Adrenal gland (tissue), 12 donors: ENCODE data around the gene FAT1. TPM values are rescaled to one million over a fixed set of nuclear protein-coding genes. Genes with fewer than 3 reads are reported as not detected.

Experiments
- DNase-seq, 7 donors: peaks; one replicate each; pipeline ENCODE4 v3.0.0-alpha.2; 2019 to 2020
- H3K27ac ChIP-seq, 5 donors: fragments of 200-600 bp; sonication (generic) in 4 of 5; 1 replicate in 3 of 5; 2 replicates in 2 of 5; pipeline versions ENCODE4 v1.5.1 to v1.8.0; 2016 to 2020; ENCODE audit warnings: mild to moderate bottlenecking in 1 of 5
- H3K27me3 ChIP-seq: fragments of 200-600 bp; 2 replicates; pipeline ENCODE4 v1.8.0; 2021
- H3K36me3 ChIP-seq, 2 donors: fragments of 200-600 bp; replicated peaks in 1 of 2; 1 replicate in 1 of 2; 2 replicates in 1 of 2; pipeline versions ENCODE4 v1.5.1 to v1.8.0; 2018 to 2022
- H3K4me1 ChIP-seq, 2 donors: fragments of 200-600 bp; replicated peaks in 1 of 2; 1 replicate in 1 of 2; 2 replicates in 1 of 2; pipeline versions ENCODE4 v1.5.1 to v1.8.0; 2018 to 2021
- H3K4me3 ChIP-seq, 4 donors: fragments of 200-600 bp; sonication (generic) in 3 of 4; one replicate each; pipeline ENCODE4 v1.5.1; 2016 to 2018
- H3K9me3 ChIP-seq, 3 donors: fragments of 200-600 bp; sonication (generic) in 1 of 3; replicated peaks in 1 of 3; 1 replicate in 2 of 3; 2 replicates in 1 of 3; pipeline versions ENCODE4 v1.5.1 to v1.8.0; 2016 to 2021
- CTCF ChIP-seq, 6 experiments: fragments of 450-650 bp in 4 of 6; fragments of 200-600 bp in 2 of 6; sonication (generic) in 1 of 6; IDR thresholded peaks; 1 replicate in 5 of 6; 2 replicates in 1 of 6; pipeline versions ENCODE4 v1.5.1 to v1.8.0; 2016 to 2021; ENCODE audit warnings: antibody characterized with exemption in 6 of 6, mild to moderate bottlenecking in 2 of 6, moderate library complexity in 1 of 6
- POLR2A ChIP-seq, 2 donors: fragments of 450-650 bp; IDR thresholded peaks; one replicate each; pipeline ENCODE4 v1.6.1; 2017; ENCODE audit warnings: antibody characterized with exemption in 2 of 2, mild to moderate bottlenecking in 2 of 2, moderate library complexity in 1 of 2
- WGBS, 4 donors: extraction: QIAGEN DNeasy Blood & Tissue Kit in 2 of 4; methylation state at CpG; one replicate each; pipeline versions ENCODE4 v1.1.5 to v1.1.7; 2013 to 2017; 5-methylcytosine and 5-hydroxymethylcytosine counted together
- intact Hi-C, 2 donors: fragments of 100-400 bp; cut with DNase I; formaldehyde crosslinking; loops; one replicate each; pipeline versions ENCODE4 v1.14.1 to v1.15.0; 2022 to 2023
- polyA plus RNA-seq, 3 donors: library from polyadenylated mRNA; stranded (reverse); fragments of 200-250 nt in 2 of 3; fragments of 350-450 nt in 1 of 3; fragmentation: Illumina TruSeq in 1 of 3; extraction: RNeasy Lipid Tissue Mini Kit (QIAGEN cat#74804) in 1 of 3; gene quantifications; one replicate each; pipeline ENCODE4 v1.2.3, GENCODE V29; 2013 to 2014
- total RNA-seq, 9 donors: library from RNA; depleted of rRNA in 4 of 9; stranded (reverse); fragments of >200 nt in 4 of 9; fragments of 120-200 nt in 1 of 9; fragmentation: NEBNext Ultra II Directional in 1 of 9; extraction: Animal tissue kit (Norgen Biotek cat#: 25700) in 1 of 9; gene quantifications; one replicate each; pipeline versions ENCODE4 v1.1.0 to v1.2.4, GENCODE V29; 2013 to 2023
- donor health status: healthy with polysubstance abuse.
- donor health status: Bipolar disorder and iron deficiency.
- donor health status: DM: yes; HTN: yes; CAD: no.
- donor health status: DM: no; HTN: no; CAD: no.
- donor health status: DM: no; HTN: no; CAD: no.
- donor health status: DM: yes; HTN: yes; CAD: no.

Gene FAT1
- total and polyA plus RNA-seq, 12 donors, result 0.79 to 147 (median 6.3) TPM

GRCh38 chr4:186541801-186542200, 181.9 kb downstream of the FAT1 start:
- H3K27me3 ChIP-seq, result no peaks in the 10 kb centered on the region
- no peaks in the 10 kb centered on the region for H3K36me3 ChIP-seq
- H3K4me3 ChIP-seq, result no peak overlapping the region
- TF ChIP-seq POLR2A (IDR thresholded peaks at IDR 0.05) (no peak), CTCF (IDR thresholded peaks at IDR 0.05) (no peak)
- intact Hi-C loops, result no loop called here
- no peaks in the 10 kb centered on the region for H3K4me1 ChIP-seq
- DNase-seq, result no peak
- H3K27ac ChIP-seq, result no peak overlapping the region
- 51 to 89% (median 79%) methylated on average over 4 of the region's 4 CpGs for WGBS, 4 donors
- H3K9me3 ChIP-seq, result no peaks in the 10 kb centered on the region

GRCh38 chr4:186537843-186538521, 185.7 kb downstream of the FAT1 start:
- Histone ChIP-seq H3K36me3 (no peaks in the 10 kb centered on the region), H3K27ac (no peak overlapping the region), H3K9me3 (no peaks in the 10 kb centered on the region), H3K4me1 (no peaks in the 10 kb centered on the region), H3K27me3 (no peaks in the 10 kb centered on the region), H3K4me3 (no peak overlapping the region)
- intact Hi-C loops, result no loop called here
- TF ChIP-seq CTCF (IDR thresholded peaks at IDR 0.05), result no peak
- no peak for TF ChIP-seq POLR2A (IDR thresholded peaks at IDR 0.05)
- DNase-seq, result no peak
- 73 to 82% (median 76%) methylated on average over 19 of the region's 19 CpGs for whole genome bisulfite sequencing, 4 donors

Other genes starting within 250 kb of the FAT1 start
- not detected for gene MTNR1A, start 168.3 kb downstream of the FAT1 start, total RNA-seq
- not detected for gene MTNR1A, start 168.3 kb downstream of the FAT1 start, polyA plus RNA-seq